NCI-H128 (cell line): ENCODE results near the gene BMPER.

Source experiments
- DNase-seq: peaks from one replicate; lab custom pipeline; 2025; ENCODE audit not compliant: unreplicated experiment; lab: John Stamatoyannopoulos, UW

BMPER gene

DNA sequence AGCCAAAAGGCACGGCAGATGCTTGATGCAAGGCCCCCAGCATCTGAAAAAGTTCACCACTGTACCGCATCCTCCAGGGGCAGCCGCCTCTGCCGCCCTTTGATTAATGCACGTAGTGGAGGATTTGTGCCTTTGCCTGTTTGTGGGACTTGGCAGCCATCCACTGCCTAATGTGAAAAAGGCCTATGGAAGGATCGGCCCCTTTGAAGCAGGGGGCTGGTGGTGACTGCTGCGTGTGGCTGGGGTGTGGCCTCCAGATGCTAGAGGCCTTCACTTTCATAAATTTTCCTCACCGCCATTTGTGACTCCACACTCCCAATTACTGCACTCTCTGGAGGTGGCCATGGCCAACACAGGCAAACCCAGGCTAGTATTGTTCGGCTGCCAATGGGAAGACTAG, 226.0 kb downstream of the BMPER start:
- DNase-seq: no peak

DNA sequence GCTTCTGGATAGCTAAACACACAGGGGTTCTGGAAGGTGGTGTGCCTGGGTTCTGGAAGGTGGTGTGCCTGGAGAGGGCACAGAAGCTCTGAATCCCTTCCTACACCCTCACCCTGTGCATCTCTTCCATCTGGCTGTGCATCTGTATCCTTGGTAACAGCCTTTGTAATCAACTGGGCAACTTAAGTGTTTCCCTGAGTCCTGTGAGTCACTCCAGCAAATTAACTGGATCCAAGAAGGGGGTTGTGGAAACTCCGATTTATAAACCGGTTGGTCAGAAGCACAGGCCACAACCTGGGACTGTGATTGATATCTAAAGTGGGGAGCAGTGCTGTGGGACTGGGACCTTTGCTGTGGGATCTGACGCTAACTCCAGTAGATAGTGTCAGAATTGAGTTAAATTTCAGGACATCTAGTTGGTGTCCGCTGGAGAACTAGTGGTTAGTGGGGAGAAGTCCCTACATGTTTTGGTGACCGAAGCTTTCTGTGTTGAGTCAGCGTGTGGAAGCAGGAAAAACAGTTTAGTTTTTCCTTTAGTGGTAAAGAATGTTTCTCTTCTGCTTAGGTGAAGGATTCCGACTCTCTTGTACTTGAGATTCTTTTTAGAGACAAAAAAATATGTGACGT, 228.1 kb downstream of the BMPER start:
- DNase-seq: no peak

DNA sequence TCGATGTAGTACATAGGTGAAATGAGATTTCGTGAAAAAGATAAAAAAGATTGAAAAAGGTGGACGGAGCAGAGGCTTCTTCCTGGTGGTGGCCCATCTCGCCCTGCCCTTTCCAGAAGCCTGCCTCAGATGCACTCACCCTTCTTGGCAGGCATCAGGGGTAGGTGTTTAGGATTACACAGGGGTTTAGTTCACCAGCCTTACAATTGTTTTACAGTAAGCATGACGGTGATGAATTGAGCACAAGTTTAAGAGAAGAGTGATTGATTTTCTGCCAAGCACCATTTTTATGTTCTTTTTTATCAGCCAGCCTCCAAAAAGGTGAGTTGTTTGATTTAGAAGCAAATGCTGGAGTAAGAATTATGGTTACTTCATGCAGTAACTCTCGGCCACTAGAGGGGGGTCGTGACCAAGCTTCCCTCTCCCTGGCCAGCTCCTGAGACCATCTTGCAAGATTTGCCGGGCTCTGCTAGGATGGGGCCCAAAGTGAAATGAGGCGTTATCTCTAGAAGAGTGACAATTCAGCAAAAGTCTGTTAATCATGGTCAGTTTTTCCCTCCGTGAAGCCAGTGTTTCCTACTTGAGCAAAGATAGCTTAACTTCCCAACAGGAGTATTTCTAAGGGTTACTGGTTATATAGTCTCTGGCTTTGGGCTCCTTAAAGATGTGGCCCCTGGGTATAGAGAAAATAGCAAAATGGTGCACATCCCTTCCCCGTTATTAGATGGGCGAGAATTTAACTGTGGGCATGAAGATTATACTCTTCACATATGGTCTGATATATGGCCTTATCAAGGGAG, 228.8 kb downstream of the BMPER start:
- DNase-seq: no peak

DNA sequence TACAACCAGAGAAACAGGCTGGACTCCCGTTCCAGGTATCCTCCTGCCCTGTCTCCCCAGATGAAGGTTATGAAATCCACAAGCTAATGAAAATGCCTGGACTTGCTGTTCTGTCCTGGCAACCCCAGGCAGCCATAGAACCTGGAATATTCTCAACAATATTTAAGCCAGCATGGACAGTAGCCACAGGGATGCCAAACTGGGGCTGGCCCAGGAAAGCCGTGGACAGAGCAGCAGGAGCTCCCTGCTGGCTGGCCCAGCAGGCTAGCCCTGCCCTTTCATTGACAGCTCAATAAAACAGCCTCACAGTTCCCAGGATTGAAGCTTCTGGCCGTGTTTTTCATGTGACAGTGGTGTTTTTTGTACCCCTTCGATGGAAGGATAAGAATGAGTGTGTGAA, 230.6 kb downstream of the BMPER start:
- DNase-seq: no peak

DNA sequence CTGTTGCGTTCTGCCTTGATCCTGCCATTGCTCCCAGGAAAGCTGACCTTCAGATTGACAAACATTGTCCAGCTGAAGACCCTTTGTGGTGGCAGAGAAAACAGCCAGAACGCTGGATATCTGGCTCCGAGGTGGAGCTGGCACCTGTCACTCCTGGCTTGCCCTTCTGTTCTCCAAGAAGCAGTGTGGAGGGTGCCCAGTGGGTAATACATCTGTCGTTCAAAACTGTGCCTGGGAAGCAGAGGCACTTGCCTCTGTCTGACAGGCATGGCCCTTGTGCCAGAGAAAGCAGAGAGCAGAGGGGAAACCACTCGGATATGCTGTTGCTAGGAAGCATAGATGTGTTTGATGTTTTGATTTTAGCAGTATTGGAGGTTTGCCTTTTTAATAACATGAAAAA, 231.4 kb downstream of the BMPER start:
- no peak for DNase-seq

DNA sequence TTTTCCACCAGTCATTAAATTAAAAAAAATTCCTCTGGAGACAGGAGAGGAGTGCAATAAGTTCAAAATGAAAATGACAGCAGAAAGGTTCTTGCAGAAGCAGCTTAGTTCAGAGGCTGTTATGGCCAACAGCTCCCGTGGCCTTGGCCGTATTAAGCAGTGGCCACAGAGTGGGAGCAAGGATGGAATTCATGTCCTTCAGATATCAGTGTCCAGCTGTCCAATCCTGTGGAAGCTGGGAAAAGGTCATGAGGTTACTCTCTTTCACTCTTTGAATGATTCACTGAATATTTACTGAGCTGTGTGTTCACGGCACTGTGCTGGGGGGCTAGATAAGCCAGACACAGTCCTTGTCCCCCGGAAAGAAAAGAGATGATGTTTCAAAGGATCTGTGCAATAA, 231.8 kb downstream of the BMPER start:
- DNase-seq: no peak

DNA sequence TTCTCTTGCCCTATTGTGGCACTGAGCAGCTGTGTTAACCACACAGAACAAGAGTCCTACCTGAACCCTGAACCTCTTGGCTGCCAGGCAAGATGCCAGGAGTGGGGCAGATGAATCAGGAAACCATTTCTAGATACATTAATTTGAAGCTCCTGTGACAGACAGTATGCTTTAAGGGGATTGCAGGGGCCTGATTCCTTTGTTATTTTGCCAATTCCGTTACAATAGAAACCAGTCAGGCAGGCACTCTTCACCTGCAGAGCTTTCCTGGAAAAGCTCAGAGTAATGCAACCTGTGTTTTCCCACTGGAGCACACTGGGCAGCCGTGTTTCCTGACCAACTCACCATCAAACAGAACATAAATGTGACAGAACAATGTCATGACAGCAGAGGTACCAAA, 233.1 kb downstream of the BMPER start:
- peak; percentile 36 for DNase-seq

DNA sequence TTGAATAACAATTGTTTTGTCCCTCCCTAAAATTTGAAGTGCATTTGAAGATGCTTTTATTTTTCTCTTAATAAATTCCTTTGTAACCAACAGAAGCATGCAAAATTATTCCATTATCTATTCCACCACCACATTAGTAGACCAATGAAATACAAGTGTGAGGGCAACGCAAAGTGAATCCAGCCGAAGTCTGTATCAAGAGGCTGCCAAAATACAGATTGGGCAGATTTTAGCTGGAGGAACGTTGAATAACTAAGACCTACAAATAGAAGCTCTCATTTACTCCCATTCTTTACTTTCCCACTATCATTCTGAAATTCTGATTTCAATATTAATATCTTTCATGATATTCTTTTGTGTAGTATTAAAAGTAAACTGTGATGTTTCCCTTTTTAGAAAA, 233.7 kb downstream of the BMPER start:
- DNase-seq: no peak

DNA sequence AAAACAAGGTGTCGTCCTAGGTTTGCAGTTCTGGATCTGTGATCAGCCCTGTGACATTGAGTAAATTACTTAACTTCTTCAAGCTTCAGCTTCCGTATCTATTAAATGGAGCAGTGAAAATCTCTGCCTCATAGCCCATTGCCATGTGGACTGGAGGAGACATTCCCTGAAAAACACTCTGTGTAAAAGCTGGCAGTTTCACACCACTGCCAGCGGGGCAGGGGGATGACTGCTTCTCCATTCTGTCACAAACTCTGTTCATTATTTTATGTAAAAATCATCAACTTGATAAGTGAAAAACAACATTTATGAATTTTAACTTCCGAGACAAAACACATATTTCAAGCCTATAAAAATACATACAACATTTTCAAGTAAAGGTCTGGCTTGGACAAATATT, 234.7 kb downstream of the BMPER start:
- DNase-seq: no peak

DNA sequence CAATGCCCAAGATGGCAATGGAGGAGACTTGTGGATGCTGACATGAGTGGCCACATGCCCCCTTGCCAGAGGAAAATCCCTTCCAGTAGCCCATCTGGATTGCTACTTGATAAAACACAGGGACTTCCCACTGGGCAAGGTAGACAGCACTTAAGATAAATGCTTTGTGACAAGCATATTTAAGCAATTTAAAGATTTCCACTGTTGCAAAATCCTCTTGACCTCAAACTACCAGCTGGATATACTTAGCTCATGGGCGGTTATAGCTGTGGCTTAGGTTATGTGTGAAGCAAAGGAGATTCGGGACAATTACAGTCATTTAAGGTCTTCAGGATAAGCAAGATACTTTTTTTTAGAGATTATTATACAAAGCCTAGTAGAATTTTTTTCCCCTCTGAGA, 238.1 kb downstream of the BMPER start:
- DNase-seq: no peak

DNA sequence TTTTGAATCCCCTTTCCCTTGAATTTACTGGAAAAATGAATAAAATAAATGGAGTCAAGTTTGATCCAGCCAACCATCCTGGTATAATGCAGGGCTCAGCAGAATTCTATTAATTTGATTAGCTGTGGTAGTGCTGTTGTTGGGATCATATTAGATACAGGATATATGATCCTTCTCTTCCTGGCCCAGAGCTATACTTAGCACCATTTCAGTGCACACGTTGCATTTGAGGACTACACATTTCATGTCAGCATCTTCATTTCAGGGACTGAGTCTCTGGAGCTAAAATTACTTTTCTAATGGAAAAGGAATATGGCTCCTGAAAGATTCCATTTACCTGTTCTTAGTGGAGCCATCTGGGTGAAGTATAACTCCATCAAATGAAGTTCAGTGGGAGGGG, 240.3 kb downstream of the BMPER start:
- DNase-seq: no peak

DNA sequence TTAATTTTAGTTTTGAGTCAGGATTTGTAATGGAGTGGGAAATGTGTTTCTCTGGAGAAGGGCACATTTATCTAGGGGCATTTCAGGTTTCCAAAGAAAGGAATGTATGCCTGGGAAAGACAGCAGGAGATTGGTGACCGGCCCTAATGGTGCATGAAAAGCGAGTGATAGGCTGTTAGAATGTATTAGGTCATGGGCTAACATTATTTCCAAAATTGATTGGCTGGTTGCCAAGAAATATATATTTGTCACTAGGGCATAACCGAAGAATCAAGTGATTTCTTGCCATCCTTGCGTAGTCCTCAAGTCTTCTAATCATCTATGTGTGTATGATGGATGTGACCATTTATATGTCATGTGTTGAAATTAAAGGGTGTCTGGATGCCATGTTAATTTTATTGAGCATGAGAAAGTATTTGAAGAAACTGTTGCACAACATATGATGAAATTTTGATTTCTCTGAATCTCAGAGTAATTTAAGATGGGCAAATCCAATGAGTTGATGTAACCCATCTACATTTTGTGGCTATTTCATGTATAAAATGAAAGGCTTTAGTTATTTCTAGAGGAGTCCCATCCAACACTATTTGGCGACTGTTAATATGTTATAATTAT, 248.4 kb downstream of the BMPER start:
- no peak for DNase-seq

DNA sequence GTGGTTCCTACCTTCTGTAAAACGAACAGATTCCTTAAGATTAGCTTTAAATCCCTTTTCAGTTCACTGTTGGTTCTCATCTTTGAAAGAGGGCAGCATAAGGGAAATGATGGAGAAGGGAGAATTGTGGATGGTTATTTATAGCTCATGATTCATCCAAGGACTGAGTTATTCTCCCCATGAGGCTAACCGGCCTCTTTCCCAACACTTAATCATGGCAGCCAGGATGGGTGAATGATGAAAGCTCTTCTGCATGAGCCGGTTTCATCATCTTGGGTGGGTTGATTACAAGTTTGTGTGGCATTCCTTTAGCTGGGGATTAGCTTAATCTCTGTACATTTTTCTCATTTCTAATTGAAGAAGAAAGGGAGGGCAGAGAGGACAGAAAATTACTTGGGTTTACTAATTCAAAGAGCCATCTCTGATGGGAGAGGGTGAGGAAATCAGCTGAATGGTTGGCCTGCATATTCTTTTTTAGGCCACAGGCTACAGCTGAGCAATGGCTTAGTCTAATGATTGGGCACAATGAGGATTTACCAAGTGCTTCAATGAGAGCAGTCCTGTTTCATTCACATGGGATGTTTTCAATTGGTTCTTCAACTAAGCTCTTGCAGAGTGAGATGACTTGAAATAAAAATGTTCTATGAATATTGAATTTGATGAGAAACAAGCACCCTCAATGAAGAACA, 250.0 kb downstream of the BMPER start:
- DNase-seq: no peak

DNA sequence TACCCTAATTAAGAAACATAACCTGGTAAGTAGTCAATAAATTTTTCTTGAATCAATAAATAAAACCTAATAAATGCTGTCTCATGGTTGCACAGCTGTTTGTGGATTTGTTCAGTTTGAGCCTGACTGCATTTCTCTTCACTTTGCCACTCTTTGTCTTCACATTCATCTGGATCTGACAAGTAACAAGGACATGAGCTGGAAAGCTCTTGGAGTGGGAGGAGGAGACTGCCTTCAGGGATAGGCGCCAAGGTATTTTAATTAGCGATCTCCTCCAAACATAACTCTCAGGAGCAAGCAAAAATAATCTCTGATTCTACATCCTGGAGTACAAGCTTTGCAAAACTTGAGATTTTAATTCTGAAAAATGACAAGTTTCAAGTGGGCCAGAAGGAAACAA, 251.0 kb downstream of the BMPER start:
- DNase-seq: no peak

DNA sequence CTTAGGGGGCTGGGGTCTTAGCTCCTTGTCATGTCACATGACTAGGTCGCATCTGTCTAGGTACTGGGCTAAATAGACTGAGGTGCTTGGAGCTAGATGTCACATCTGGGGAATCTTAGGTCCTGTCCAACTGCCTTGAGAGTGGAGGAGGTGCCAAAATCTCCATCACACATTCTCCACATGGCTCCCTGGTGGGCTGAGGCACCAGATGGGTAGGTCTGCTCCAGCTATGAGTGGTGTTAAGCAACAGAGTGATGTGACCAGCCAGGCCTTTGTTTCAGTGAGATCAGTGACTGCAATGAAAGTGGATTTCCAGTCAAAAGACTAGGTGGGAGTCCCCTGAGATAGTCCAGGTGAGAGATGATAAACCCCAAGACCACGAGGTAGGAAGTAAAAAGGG, 251.8 kb downstream of the BMPER start:
- DNase-seq: no peak

DNA sequence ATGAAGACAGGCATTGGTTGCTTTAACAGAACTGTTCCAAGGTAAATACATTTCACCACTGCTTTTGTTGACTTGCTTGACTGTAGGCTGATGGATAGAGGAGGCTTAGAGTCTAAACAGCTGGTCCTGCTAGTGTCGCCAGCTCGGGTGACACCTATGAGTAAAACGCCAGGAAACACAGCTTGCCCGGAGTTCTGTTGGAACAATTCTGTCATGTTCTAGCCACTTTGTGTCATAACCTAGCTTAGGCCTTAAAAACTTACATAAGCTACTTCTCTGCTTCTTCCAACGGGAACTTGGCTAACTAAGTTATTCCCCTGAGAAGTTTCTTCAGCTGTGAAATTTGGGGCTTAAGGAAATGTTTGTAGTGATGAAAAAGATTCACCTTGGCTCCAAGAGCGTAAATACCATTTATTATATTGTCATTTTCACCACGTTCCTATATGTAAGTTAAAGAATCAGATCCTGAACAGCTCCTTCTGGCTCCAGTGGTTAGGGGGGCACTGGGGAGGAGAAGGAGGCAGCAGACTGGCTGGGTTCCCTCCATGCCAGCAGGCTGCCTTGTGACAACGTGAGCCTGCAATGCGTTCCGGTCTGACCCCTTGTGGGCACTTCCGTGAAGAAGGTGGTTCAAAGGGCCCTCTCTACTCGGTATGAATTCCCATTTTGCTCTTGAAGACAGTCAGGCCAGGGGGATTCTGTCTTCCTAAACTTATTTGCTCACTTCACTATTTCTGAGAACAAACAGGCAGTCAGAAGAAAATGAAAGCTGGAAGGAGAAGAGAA, 253.2 kb downstream of the BMPER start:
- no peak for DNase-seq

DNA sequence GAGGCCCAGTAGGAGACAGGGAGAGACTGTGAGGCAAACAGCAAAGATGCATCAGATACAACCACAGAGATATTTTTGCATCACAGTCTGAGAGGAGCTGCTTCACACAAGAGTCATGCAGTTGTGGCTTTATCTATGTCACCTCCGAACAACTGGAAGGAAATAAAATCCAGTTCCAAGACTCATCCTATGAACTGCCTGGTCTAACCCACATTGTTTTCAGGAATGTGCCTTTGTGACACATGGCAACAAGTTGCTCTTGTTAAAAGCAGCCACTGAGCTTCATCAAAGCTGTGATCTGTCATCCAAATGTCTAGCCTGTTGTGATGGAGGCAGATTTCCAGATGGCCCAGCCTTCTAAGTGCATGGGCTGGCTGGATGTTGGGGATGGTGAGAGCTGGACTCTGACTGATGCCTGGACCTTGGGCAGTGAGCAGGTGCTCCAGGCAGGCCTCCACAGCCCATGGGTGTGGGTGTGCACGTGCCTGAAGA, 255.0 kb downstream of the BMPER start:
- DNase-seq: no peak

DNA sequence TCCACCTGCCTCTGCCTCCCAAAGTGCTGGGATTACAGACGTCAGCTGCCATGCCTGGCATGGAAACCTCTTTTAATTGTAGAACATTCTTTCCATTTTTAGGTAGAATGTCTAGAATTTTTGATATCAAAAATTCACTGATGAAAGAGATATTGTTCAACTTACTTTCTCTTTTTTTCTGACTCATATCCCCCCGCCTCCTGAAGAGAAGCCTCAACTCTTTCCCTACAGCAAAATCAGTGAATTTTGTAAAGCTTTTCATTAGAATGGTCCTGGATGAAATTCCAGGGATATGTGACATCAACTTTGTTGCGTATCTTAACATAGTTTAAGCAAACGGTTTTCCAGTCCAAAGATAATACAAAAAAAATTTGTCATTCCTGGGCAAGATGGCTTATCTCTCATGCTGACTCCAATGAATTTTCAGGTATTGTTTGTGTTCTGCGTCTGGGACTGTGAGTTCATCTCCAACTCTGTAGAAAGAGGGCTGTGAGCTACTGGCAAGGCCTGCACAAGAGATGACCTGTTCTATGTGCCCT, 256.8 kb downstream of the BMPER start:
- DNase-seq: no peak

DNA sequence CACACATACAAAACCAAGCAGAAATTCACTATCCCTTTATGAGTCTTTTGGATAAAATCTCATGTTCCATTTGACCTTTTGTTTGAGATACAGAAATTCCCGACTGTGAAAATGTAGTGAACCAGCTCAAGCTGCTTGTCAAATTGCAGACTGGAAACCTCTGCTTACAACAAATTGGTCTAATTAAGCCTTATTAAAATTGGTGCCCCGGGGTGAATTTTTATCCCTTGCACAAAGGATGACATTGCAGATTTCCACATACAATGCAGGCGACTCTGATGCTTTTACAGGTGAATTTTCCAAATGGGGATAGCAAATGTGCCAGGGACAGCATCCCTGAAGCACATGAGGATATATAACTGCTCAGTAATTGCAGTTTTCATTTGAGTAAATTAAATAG, 257.3 kb downstream of the BMPER start:
- DNase-seq: no peak

DNA sequence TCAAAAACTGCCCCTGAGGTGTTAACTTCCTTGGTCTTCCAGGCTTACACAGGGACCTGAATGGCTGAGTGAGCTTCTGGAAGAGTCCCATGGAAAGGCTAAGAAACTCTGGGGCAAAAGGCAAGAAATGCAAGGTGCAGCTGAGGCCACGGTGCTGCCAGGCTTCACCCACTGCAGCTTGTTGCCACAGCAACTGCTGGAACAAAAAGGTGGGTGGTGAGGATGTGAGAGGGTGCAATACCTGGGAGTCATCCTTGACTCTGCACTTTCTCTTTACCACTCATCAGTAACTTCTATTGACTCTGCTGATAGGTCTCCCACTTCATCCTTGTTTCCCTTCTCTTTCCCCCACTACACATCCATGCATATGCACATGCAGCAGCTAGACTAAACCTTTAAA, 258.6 kb downstream of the BMPER start:
- no peak for DNase-seq

DNA sequence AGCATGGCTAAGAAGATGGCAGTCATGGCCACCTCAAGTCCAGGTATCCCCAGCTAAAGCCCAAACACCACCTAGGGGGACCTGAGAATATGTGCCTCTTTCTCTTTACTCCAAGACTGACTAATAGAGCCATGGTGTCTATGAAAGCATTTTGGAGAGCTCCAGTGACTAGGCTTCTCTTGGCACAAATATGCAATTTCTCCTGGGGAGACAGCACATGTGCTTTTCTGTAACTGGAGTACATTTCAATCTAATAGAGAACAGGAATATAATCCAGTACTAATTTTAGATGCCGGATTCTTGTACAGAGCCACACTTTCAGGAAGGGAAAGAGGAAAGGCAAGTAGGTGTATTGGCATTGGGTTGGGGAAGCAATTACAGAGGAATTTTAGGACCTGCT, 260.1 kb downstream of the BMPER start:
- no peak for DNase-seq
